Adrenal gland (tissue), 5 donors: ENCODE data around the gene TP73.

Experiments
- POLR2A ChIP-seq, 2 donors: fragments of 450-650 bp; IDR thresholded peaks; one replicate each; pipeline ENCODE4 v1.6.1; 2017; ENCODE audit warnings: antibody characterized with exemption in 2 of 2, mild to moderate bottlenecking in 2 of 2, moderate library complexity in 1 of 2
- TF ChIP-seq, protein P1 (sequence below), 6 experiments: fragments of 450-650 bp in 4 of 6; fragments of 200-600 bp in 2 of 6; sonication (generic) in 1 of 6; IDR thresholded peaks; 1 replicate in 5 of 6; 2 replicates in 1 of 6; pipeline versions ENCODE4 v1.5.1 to v1.8.0; 2016 to 2021; ENCODE audit warnings: antibody characterized with exemption in 6 of 6, mild to moderate bottlenecking in 2 of 6, moderate library complexity in 1 of 6
- donor health status: DM: no; HTN: no; CAD: no.

DNA sequence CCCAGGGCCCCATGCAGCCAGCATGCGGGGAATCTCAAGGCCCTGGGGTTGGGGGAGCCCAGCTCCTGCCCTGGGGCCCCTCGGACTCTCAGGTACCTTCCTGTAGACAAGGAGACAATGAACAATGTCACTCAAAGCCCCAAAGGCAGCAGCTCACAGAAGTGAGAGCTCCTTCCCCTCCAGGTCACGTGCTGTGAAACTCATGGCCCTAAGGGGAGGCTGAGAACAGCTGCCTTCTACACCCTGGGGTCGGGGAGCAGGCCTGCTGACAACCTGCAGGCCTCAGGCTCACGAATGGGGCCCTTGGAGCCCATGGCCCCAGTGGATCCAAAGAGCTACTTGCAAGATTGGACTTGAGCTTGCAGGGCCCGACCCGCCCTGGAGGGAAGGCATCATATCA, 44.2 kb upstream of the TP73 start:
- TF ChIP-seq, protein P1, sequence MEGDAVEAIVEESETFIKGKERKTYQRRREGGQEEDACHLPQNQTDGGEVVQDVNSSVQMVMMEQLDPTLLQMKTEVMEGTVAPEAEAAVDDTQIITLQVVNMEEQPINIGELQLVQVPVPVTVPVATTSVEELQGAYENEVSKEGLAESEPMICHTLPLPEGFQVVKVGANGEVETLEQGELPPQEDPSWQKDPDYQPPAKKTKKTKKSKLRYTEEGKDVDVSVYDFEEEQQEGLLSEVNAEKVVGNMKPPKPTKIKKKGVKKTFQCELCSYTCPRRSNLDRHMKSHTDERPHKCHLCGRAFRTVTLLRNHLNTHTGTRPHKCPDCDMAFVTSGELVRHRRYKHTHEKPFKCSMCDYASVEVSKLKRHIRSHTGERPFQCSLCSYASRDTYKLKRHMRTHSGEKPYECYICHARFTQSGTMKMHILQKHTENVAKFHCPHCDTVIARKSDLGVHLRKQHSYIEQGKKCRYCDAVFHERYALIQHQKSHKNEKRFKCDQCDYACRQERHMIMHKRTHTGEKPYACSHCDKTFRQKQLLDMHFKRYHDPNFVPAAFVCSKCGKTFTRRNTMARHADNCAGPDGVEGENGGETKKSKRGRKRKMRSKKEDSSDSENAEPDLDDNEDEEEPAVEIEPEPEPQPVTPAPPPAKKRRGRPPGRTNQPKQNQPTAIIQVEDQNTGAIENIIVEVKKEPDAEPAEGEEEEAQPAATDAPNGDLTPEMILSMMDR (IDR thresholded peaks at IDR 0.05): no peak
- TF ChIP-seq POLR2A (IDR thresholded peaks at IDR 0.05): no peak
